K562 (cell line): Measurements from ENCODE around the gene KDM4F. TPM values are rescaled to one million over a fixed set of nuclear protein-coding genes. Genes with fewer than 3 reads are reported as not detected.

Experiments
- CTCF ChIP-seq, 3 experiments: IDR thresholded peaks in 2 of 3; conservative IDR thresholded peaks in 1 of 3; 2 replicates each; pipeline ENCODE4 v1.5.1; 2011 to 2012; ENCODE audit warnings: low read length in 3 of 3, mild to moderate bottlenecking in 3 of 3, control low read depth in 2 of 3, improper control_type of control experiment in 1 of 3, inconsistent platforms in 1 of 3, low read depth in 1 of 3, mixed read lengths in 1 of 3, moderate library complexity in 1 of 3; ENCODE audit not compliant: insufficient read depth in 2 of 3
- EP400 ChIP-seq: fragments of 450-650 bp; IDR thresholded peaks from 2 replicates; pipeline ENCODE4 v1.6.1; 2017; ENCODE audit warnings: antibody characterized with exemption, mild to moderate bottlenecking, moderate library complexity
- FIP1L1 ChIP-seq: fragments of 200-400 bp; formaldehyde crosslinking; IDR thresholded peaks from 2 replicates; pipeline ENCODE4 v1.6.1; 2018; ENCODE audit warnings: mild to moderate bottlenecking, low read depth, low read length; ENCODE audit not compliant: poor library complexity, severe bottlenecking
- FOXP4 ChIP-seq: sonication (generic); formaldehyde crosslinking; IDR thresholded peaks from 2 replicates; pipeline ENCODE4 v1.8.0; 2022; ENCODE audit warnings: mild to moderate bottlenecking, missing genetic modification reagents, borderline replicate concordance
- HDAC2 ChIP-seq: fragments of 450-650 bp; IDR thresholded peaks from 2 replicates; pipeline ENCODE4 v1.6.1; 2016; ENCODE audit warnings: mild to moderate bottlenecking
- HNRNPL ChIP-seq: fragments of 200-400 bp; formaldehyde crosslinking; IDR thresholded peaks from 2 replicates; pipeline ENCODE4 v1.6.1; 2017; ENCODE audit warnings: low read depth, mild to moderate bottlenecking, low read length
- PHF20 ChIP-seq: fragments of 450-650 bp; IDR thresholded peaks from 2 replicates; pipeline ENCODE4 v1.6.1; 2018; ENCODE audit not compliant: partially characterized antibody
- PML ChIP-seq: IDR thresholded peaks from 2 replicates; pipeline ENCODE4 v1.6.1; 2012; ENCODE audit warnings: low read length, inconsistent platforms
- POLR2AphosphoS5 ChIP-seq: IDR thresholded peaks from 2 replicates; pipeline ENCODE4 v1.6.1; 2011; ENCODE audit warnings: mild to moderate bottlenecking, low read depth, low read length, moderate library complexity; ENCODE audit not compliant: control insufficient read depth, insufficient read depth
- SUPT5H ChIP-seq: fragments of 450-650 bp; IDR thresholded peaks from 2 replicates; pipeline ENCODE4 v1.6.1; 2016
- TARDBP ChIP-seq: fragments of 450-650 bp; IDR thresholded peaks from 2 replicates; pipeline ENCODE4 v1.6.1; 2016
- UBTF ChIP-seq, 2 experiments: IDR thresholded peaks; 2 replicates each; pipeline ENCODE4 v1.6.1; 2012; ENCODE audit warnings: improper control_type of control experiment in 2 of 2, low read depth in 2 of 2, low read length in 2 of 2, borderline replicate concordance in 1 of 2
- USF1 ChIP-seq: sonication (generic); formaldehyde crosslinking; IDR thresholded peaks from 2 replicates; pipeline ENCODE4 v1.9.0; 2022; ENCODE audit warnings: mild to moderate bottlenecking, missing genetic modification reagents
- ZBTB1 ChIP-seq: sonication (generic); formaldehyde crosslinking; IDR thresholded peaks from 2 replicates; pipeline ENCODE4 v1.8.1; 2023; ENCODE audit warnings: missing genetic modification reagents, low read depth, mild to moderate bottlenecking, borderline replicate concordance
- polyA plus RNA-seq, 8 experiments: library from polyadenylated mRNA; depleted of rRNA in 4 of 8; stranded (reverse) in 5 of 8; unstranded in 3 of 8; fragments of >200 nt; fragmentation: Nextera tagmentation in 2 of 8; fragmentation: Illumina TruSeq in 1 of 8; extraction: Ambion mirVana in 2 of 8; extraction: Trizol in 1 of 8; gene quantifications; 2 replicates each; pipeline versions ENCODE4 v1.2.1 to v1.2.3, GENCODE V29; 2011 to 2014; ENCODE audit warnings: inconsistent platforms in 1 of 8, missing spikeins in 1 of 8
- total RNA-seq, 7 experiments: library from RNA; depleted of rRNA in 6 of 7; stranded (reverse); fragments of >200 nt in 6 of 7; fragmentation: Illumina TruSeq in 2 of 7; extraction: Trizol in 2 of 7; gene quantifications; 2 replicates each; pipeline versions ENCODE4 v1.2.1 to v1.2.3, GENCODE V29; 2011 to 2021; ENCODE audit warnings: low replicate concordance in 1 of 7
- TF ChIP-seq, protein P1 (sequence below): sonication (generic); formaldehyde crosslinking; IDR thresholded peaks from 2 replicates; pipeline ENCODE4 v1.8.0; 2022; ENCODE audit warnings: mild to moderate bottlenecking, missing genetic modification reagents
- TF ChIP-seq, protein P2 (sequence below): fragments of 450-650 bp; IDR thresholded peaks from 2 replicates; pipeline ENCODE4 v1.6.1; 2018; ENCODE audit warnings: mild to moderate bottlenecking, low read depth; ENCODE audit not compliant: partially characterized antibody

KDM4F gene
- total and polyA plus RNA-seq, 9 of the 15 experiments (the other 6 are each of a cell fraction or from before 2014, with no cell fraction given), result not detected

- TF ChIP-seq UBTF (IDR thresholded peaks at IDR 0.05; ENCODE audit: borderline replicate concordance in 1 of 2, low read depth in 2 of 2, low read length in 2 of 2), result peak; percentile 82 to 84
- peak; percentile 63 to 98 (median 87) for TF ChIP-seq CTCF (IDR thresholded peaks at IDR 0.05 in 2 of 3, conservative IDR thresholded peaks at IDR 0.05 in 1 of 3; ENCODE audit: insufficient read depth in 2 of 3, low read depth in 1 of 3, low read length in 3 of 3)
- peak; percentile 74 for TF ChIP-seq FIP1L1
- peak; percentile 66 for TF ChIP-seq PHF20
- peak; percentile 29; the same call in 1 of the 2 replicates for TF ChIP-seq HNRNPL
- TF ChIP-seq POLR2AphosphoS5, result peak; percentile 36; the same call in 1 of the 2 replicates
- peak; percentile 52; the same call in 1 of the 2 replicates for TF ChIP-seq PML
- TF ChIP-seq SUPT5H, result peak; percentile 85
- TF ChIP-seq TARDBP, result peak; percentile 74; the same call in 1 of the 2 replicates
- TF ChIP-seq, protein P1, sequence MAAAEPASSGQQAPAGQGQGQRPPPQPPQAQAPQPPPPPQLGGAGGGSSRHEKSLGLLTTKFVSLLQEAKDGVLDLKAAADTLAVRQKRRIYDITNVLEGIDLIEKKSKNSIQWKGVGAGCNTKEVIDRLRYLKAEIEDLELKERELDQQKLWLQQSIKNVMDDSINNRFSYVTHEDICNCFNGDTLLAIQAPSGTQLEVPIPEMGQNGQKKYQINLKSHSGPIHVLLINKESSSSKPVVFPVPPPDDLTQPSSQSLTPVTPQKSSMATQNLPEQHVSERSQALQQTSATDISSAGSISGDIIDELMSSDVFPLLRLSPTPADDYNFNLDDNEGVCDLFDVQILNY (CRISPR knock-in tag), result peak; percentile 47; the same call in 1 of the 2 replicates
- TF ChIP-seq EP400, result peak; percentile 91
- TF ChIP-seq, protein P2, sequence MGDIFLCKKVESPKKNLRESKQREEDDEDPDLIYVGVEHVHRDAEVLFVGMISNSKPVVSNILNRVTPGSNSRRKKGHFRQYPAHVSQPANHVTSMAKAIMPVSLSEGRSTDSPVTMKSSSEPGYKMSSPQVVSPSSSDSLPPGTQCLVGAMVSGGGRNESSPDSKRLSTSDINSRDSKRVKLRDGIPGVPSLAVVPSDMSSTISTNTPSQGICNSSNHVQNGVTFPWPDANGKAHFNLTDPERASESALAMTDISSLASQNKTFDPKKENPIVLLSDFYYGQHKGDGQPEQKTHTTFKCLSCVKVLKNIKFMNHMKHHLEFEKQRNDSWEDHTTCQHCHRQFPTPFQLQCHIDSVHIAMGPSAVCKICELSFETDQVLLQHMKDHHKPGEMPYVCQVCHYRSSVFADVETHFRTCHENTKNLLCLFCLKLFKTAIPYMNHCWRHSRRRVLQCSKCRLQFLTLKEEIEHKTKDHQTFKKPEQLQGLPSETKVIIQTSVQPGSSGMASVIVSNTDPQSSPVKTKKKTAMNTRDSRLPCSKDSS, result no peak
- TF ChIP-seq USF1, result no peak
- 0 out of 2 replicates have a peak, but pooled peaks have one; percentile 56 for TF ChIP-seq FOXP4 (CRISPR knock-in tag)
- no peak for TF ChIP-seq HDAC2
- peak; percentile 87; the same call in 1 of the 2 replicates for TF ChIP-seq ZBTB1 (CRISPR knock-in tag)
Measured at GRCh38 chr11:95067039-95067840, 18.0 kb downstream of the KDM4F start (continued).
